Measurements from ENCODE around the gene ZNF700.
"Not testable (repeated sequence)": the region's sequence is repeated elsewhere in the genome, so short reads cannot be mapped to it uniquely, and the experiment has no call there.

The ZNF700 gene

DNA sequence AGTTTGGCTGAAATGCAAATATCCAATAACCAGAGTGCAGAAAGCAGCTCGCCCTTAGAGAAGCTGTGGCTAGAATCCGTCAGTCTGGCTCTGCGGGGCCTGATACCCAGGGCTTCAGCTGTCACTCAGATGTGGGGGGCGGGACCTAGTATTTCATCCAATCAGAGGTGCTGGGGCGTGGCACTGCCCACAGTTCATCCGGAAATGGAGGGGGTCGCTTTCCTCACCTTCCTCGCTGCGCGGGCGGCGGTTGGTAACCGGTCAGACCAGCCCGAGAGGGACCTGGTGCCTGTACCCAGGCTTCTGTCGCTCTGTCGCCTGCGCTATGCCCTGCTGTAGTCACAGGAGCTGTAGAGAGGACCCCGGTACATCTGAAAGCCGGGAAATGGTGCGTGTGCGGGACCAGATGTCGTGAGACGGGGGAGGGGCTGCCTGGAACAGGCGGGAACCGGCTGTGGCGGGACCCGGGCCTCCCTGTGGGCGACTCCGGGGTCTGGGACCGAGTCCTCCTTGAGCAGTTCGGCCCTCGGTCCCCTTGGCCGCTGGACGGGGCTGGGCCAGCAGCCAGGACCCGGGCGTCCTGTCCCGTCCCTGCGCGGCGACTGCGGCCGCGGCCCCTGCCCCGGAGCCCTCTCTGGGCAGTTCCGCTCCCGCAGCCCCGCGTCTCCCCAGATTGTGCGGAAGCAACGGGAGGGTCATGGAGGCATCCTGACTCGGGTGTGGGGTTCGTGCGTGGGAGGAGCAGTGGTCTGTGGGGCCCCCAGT lies at the start of gene ZNF700:
TSS of gene ZNF700 (plus strand) at position 222 of the 765 bp plus-strand sequence. CDS start at position 326, 104 bp downstream.
- DNase-seq: peak; percentile 56

GRCh38 chr19:11879687-11880266 lies 45.1 kb upstream of the ZNF700 start:
- not testable (repeated sequence) for DNase-seq

DNA sequence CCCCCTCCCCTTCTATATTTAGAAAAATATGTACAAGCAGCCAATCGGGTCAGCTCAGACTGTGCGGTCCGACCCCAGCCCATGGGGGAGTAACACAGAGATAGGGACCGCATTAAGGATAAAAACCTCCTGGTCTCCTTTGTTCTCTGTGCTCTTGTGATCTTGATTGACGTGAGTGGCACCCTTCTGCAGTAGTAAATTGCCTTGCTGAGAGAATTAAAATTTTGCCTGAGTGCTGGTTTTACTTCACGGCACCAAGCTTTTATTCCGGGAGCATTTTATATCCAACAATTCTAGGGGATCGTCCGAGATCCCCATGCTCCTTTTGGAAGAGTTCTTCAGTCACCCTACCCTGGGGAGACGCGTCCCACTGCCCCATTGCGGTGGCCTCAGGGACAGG lies 44.3 kb upstream of the ZNF700 start:
- no peak for DNase-seq

- DNase-seq: no peak
Measured at GRCh38 chr19:11881151-11881800, 43.6 kb upstream of the ZNF700 start.

- DNase-seq: no peak
Measured at GRCh38 chr19:11882606-11883005, 42.3 kb upstream of the ZNF700 start.

DNA sequence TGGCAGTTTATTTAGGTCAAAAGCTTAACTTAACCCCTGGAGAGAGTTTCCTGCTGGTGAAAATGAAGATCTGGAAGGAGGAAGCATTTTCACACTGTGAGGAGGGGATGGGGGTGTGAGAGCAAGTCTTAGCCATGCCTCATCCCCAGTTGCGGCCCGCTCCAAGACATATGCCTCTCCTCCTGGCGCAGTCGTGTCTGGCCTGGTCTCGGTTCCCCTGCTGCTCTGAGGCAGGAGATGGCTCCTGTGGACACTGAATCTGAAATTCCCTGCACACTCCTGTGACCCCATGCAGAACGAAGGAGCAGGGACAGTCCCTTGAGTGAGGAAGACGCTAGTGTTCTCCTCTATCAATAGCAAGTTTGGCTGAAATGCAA lies 37.7 kb upstream of the ZNF700 start:
- no peak for DNase-seq

DNA sequence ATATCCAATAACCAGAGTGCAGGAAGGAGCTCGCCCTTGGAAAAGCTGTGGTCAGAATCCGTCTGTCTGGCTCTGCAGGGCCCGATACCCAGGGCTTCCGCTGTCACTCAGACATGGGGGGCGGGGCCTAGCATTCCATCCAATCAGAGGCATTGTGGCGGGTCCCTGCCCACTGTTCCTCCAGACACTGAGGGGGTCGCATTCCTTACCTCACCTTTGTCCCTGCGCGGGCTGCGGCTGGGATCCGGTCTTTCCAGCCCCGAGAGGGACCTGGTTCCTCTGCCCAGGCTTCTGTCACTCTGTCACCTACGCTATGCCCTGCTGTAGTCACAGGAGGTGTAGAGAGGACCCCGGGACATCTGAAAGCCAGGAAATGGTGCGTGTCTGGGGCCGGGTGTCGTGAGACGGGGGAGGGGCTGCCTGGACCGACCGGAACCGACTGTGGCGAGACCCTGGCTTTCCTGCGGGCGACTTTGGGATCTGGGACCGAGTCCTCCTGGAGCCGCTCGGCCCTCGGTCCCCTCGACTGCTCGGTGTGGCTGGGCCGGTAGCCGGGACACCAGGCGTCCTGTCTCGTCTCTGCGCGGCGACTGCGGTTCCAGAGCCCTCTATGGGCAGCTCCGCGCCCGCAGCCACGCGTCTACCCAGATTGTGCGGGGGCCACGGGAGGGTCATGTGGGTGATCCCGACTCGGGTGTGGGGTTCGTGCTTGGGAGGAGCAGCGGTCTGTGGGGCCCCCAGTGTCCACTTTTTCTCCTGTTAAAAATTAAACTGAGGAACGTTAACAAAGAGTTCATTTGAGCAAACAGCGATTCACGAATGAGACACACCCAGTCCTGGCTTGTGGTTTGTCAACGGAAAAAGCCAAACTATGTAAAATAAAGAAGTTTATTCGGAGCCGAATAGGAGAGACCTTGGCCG lies 37.0 kb upstream of the ZNF700 start, which contains the start of gene ZNF69:
TSS of gene ZNF69 (plus strand) at position 172 of the 921 bp plus-strand sequence. CDS start at position 314, 142 bp downstream.
- no peak for DNase-seq

GRCh38 chr19:11889901-11890300 lies 35.0 kb upstream of the ZNF700 start:
- not testable (repeated sequence) for DNase-seq

- DNase-seq: no peak
Measured at GRCh38 chr19:11890634-11891033, 34.3 kb upstream of the ZNF700 start.

- DNase-seq: no peak
Measured at GRCh38 chr19:11894851-11895250, 30.1 kb upstream of the ZNF700 start.

DNA sequence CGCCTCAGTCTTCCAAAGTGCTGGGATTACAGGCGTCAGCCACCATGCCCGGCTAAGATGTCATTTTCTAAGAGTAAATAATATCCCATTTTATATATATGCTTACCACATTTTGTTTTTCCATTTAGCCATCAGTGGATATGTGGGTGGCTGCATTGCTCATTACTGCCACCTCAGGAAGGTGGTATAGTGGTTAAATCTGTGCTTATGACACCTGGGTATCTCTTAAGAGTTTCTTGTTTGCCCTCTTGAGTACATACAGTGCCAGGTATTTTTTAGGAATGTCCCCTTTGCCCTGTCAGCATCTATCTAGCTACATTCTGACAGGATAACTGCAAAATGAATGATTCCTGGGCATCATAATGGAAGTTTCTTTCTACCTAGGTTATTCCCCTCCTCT lies 22.7 kb upstream of the ZNF700 start:
- DNase-seq: no peak

- no peak for DNase-seq
Measured at GRCh38 chr19:11905928-11906327, 19.0 kb upstream of the ZNF700 start.

DNA sequence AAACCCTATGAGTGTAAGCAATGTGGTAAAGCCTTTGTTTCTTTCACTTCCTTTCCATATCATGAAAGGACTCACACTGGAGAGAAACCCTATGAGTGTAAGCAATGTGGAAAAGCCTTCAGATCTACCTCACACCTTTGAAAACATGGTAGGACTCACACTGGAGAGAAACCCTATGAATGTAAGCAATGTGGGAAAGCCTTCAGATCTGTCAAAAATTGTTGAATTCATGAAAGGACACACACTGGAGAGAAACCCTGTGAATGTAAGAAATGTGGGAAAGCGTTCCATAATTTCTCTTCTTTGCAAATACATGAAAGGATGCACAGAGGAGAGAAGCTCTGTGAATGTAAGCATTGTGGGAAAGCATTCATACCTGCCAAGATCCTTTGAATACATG lies 13.0 kb upstream of the ZNF700 start:
- not testable (repeated sequence) for DNase-seq

- not testable (repeated sequence) for DNase-seq
Measured at GRCh38 chr19:11914417-11915051, 10.4 kb upstream of the ZNF700 start.

- no peak for DNase-seq
Measured at GRCh38 chr19:11921852-11922495, 2.9 kb upstream of the ZNF700 start.

- not testable (repeated sequence) for DNase-seq
Measured at GRCh38 chr19:11925651-11926187, 812 bp downstream of the ZNF700 start.

DNA sequence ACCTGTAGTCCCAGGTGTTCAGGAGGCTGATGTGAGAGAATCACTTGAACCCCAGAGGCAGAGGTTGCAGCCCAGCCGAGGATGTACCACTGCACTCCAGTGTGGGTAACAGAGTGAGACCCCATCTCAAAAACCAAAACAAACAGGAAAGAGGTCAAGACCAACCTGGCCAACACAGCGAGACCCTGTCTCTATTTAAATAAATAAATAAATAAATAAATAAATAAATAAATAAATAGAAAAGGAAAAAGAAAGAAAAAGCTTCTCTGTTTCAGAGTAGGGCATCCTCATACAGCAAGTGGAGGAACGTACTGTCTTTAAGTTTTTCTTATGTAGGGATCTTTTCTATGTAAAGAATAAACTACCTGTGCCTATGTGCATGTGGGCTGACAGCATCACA lies 2.3 kb downstream of the ZNF700 start:
- DNase-seq: no peak

GRCh38 chr19:11931051-11931450 lies 6.1 kb downstream of the ZNF700 start:
- DNase-seq: no peak

- no peak for DNase-seq
Measured at GRCh38 chr19:11931513-11931912, 6.6 kb downstream of the ZNF700 start.

DNA sequence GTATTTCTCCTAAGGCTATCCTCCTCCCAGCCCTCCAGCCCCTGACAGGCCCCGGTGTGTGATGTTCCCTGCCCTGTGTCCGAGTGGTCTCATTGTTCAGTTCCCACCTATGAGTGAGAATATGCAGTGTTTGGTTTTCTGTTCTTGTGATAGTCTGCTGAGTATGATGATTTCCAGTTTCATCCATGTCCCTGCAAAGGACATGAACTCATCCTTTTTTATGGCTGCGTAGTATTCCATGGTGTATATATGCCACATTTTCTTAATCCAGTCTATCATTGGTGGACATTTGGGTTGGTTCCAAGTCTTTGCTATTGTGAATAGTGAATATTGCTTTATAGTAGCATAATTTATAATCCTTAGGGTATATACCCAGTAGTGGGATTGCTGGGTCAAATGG lies 10.9 kb downstream of the ZNF700 start:
- not testable (repeated sequence) for DNase-seq

DNA sequence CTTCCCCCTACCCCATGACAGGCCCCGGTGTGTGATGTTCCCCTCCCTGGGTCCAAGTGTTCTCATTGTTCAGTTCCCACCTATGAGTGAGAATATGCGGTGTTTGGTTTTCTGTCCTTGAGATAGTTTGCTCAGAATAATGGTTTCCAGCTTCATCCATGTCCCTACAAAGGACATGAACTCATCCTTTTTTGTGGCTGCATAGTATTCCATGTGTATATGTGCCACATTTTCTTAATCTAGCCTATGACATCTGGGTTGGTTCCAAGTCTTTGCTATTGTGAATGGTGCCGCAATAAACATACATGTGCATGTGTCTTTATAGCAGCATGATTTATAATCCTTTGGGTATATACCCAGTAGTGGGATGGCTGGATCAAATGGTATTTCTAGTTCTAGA lies 13.5 kb downstream of the ZNF700 start:
- not testable (repeated sequence) for DNase-seq
